Embryonic facial prominence (tissue), 1 donor: Measurements from ENCODE around the gene FCRL5.
"Not testable (repeated sequence)": the region's sequence is repeated elsewhere in the genome, so short reads cannot be mapped to it uniquely, and the experiment has no call there.

Source experiments
- DNase-seq: peaks from one replicate; pipeline ENCODE4 v3.0.0-alpha.2; 2016; ENCODE audit errors: extremely low spot score

Gene FCRL5

GRCh38 chr1:157551694-157552693 is at the start of gene FCRL5:
TSS of gene FCRL5 (minus strand) at chr1:157552515. CDS start at chr1:157552362, 153 bp downstream.
- no peak for DNase-seq

- no peak for DNase-seq
Observed at GRCh38 chr1:157600236-157600635, 47.9 kb upstream of the FCRL5 start.

GRCh38 chr1:157597959-157598667 is 45.8 kb upstream of the FCRL5 start, which contains the start of gene FCRL4:
TSS of gene FCRL4 (minus strand) at chr1:157598085. CDS start at chr1:157597944, 141 bp downstream.
- DNase-seq: no peak

- DNase-seq: no peak
Observed at GRCh38 chr1:157596384-157596783, 44.1 kb upstream of the FCRL5 start.

- no peak for DNase-seq
Observed at GRCh38 chr1:157595356-157595755, 43.0 kb upstream of the FCRL5 start.

- DNase-seq: no peak
Observed at GRCh38 chr1:157585984-157586383, 33.7 kb upstream of the FCRL5 start.

- no peak for DNase-seq
Observed at GRCh38 chr1:157584503-157584902, 32.2 kb upstream of the FCRL5 start.

- no peak for DNase-seq
Observed at GRCh38 chr1:157580828-157581210, 28.5 kb upstream of the FCRL5 start.

- DNase-seq: peak; percentile 18
Observed at GRCh38 chr1:157580179-157580827, 28.0 kb upstream of the FCRL5 start.

- no peak for DNase-seq
Observed at GRCh38 chr1:157577420-157577819, 25.1 kb upstream of the FCRL5 start.

GRCh38 chr1:157575744-157576143 is 23.4 kb upstream of the FCRL5 start:
- no peak for DNase-seq

- no peak for DNase-seq
Observed at GRCh38 chr1:157574836-157575235, 22.5 kb upstream of the FCRL5 start.

GRCh38 chr1:157566484-157567300 is 14.4 kb upstream of the FCRL5 start:
- DNase-seq: no peak

- DNase-seq: no peak
Observed at GRCh38 chr1:157562515-157562914, 10.2 kb upstream of the FCRL5 start.

GRCh38 chr1:157558119-157558518 is 5.8 kb upstream of the FCRL5 start:
- no peak for DNase-seq

GRCh38 chr1:157548081-157548480 is 4.2 kb downstream of the FCRL5 start:
- DNase-seq: not testable (repeated sequence)

GRCh38 chr1:157542676-157543075 is 9.6 kb downstream of the FCRL5 start:
- DNase-seq: no peak

GRCh38 chr1:157540852-157541251 is 11.5 kb downstream of the FCRL5 start:
- DNase-seq: no peak

- no peak for DNase-seq
Observed at GRCh38 chr1:157540160-157540748, 12.1 kb downstream of the FCRL5 start.

GRCh38 chr1:157539568-157539967 is 12.7 kb downstream of the FCRL5 start:
- DNase-seq: no peak

GRCh38 chr1:157532569-157532968 is 19.7 kb downstream of the FCRL5 start:
- no peak for DNase-seq
